Hematopoietic multipotent progenitor cell treated with erythropoietin and hydrocortisone succinate and interleukin-3 and kit ligand, for 4 days (in vitro differentiated cells): ENCODE results near the gene SPINDOC.
"Not testable (repeated sequence)": the region's sequence is repeated elsewhere in the genome, so short reads cannot be mapped to it uniquely, and the experiment has no call there.

Source experiments
- DNase-seq: peaks from one replicate; pipeline ENCODE4 v3.0.0-alpha.2; 2015

SPINDOC gene

GRCh38 chr11:63791495-63792167 lies 21.6 kb upstream of the SPINDOC start:
- DNase-seq: no peak

- DNase-seq: no peak
These were observed 20.1 kb upstream of the SPINDOC start for GRCh38 chr11:63793161-63793560.

GRCh38 chr11:63795066-63795465 lies 18.2 kb upstream of the SPINDOC start:
- DNase-seq: no peak

GRCh38 chr11:63800921-63801320 lies 12.3 kb upstream of the SPINDOC start:
- no peak for DNase-seq

- peak; percentile 24 for DNase-seq
These were observed 10.4 kb upstream of the SPINDOC start for GRCh38 chr11:63802637-63803414.

- no peak for DNase-seq
These were observed 9.0 kb upstream of the SPINDOC start for GRCh38 chr11:63804259-63804658.

- no peak for DNase-seq
These were observed 7.3 kb upstream of the SPINDOC start for GRCh38 chr11:63805844-63806415.

- not testable (repeated sequence) for DNase-seq
These were observed 2.9 kb upstream of the SPINDOC start for GRCh38 chr11:63810383-63810782.

GRCh38 chr11:63811522-63811921 lies 1.7 kb upstream of the SPINDOC start:
- DNase-seq: no peak

- DNase-seq: peak; percentile 80
These were observed 517 bp downstream of the SPINDOC start for GRCh38 chr11:63813563-63814382.

GRCh38 chr11:63814383-63814736 lies 1.1 kb downstream of the SPINDOC start:
- peak; percentile 31 for DNase-seq

GRCh38 chr11:63816166-63816565 lies 2.9 kb downstream of the SPINDOC start:
- DNase-seq: no peak

- no peak for DNase-seq
These were observed 3.5 kb downstream of the SPINDOC start for GRCh38 chr11:63816732-63817131.

GRCh38 chr11:63817758-63818498 lies 4.7 kb downstream of the SPINDOC start:
- DNase-seq: no peak

- no peak for DNase-seq
These were observed 5.4 kb downstream of the SPINDOC start for GRCh38 chr11:63818609-63819008.

GRCh38 chr11:63821411-63821810 lies 8.2 kb downstream of the SPINDOC start:
- no peak for DNase-seq

- DNase-seq: no peak
These were observed 13.4 kb downstream of the SPINDOC start for GRCh38 chr11:63826471-63827190.

GRCh38 chr11:63829823-63830489 lies 16.7 kb downstream of the SPINDOC start:
- DNase-seq: peak; percentile 72

- DNase-seq: no peak
These were observed 18.1 kb downstream of the SPINDOC start for GRCh38 chr11:63831326-63831725.

GRCh38 chr11:63832336-63832735 lies 19.1 kb downstream of the SPINDOC start:
- DNase-seq: peak; percentile 55

- no peak for DNase-seq
These were observed 19.8 kb downstream of the SPINDOC start for GRCh38 chr11:63833048-63833447.
